HepG2 (cell line): ENCODE data around the gene SYNPO. TPM values are rescaled to one million over a fixed set of nuclear protein-coding genes. Genes with fewer than 3 reads are reported as not detected.

Source experiments
- HMG20A ChIP-seq: IDR thresholded peaks from 2 replicates; pipeline ENCODE4 v1.6.1; 2016; ENCODE audit warnings: borderline replicate concordance
- KMT2B ChIP-seq: IDR thresholded peaks from 2 replicates; pipeline ENCODE4 v1.6.1; 2016; ENCODE audit warnings: missing genetic modification reagents, missing compliant biosample characterization
- MTA1 ChIP-seq: sonication (generic); formaldehyde crosslinking; IDR thresholded peaks from 2 replicates; pipeline ENCODE4 v1.4.0; 2020; ENCODE audit warnings: missing genetic modification reagents, mild to moderate bottlenecking, borderline replicate concordance
- NCOA1 ChIP-seq: sonication (generic); formaldehyde crosslinking; IDR thresholded peaks from 2 replicates; pipeline ENCODE4 v1.9.0; 2021; ENCODE audit warnings: missing genetic modification reagents
- RELA ChIP-seq: sonication (generic); formaldehyde crosslinking; IDR thresholded peaks from 2 replicates; pipeline ENCODE4 v1.4.0; 2020; ENCODE audit warnings: missing genetic modification reagents
- SOX13 ChIP-seq, 3 experiments: fragments of 450-650 bp in 1 of 3; sonication (generic) in 1 of 3; formaldehyde crosslinking in 1 of 3; IDR thresholded peaks in 2 of 3; conservative IDR thresholded peaks in 1 of 3; 2 replicates each; pipeline versions ENCODE4 v1.5.0 to v1.6.1; 2016 to 2020; ENCODE audit warnings: antibody characterized with exemption in 1 of 3, mild to moderate bottlenecking in 1 of 3, missing compliant biosample characterization in 1 of 3, missing genetic modification reagents in 1 of 3, moderate library complexity in 1 of 3
- SOX5 ChIP-seq: IDR thresholded peaks from 2 replicates; pipeline ENCODE4 v1.6.1; 2016; ENCODE audit warnings: borderline replicate concordance
- TCF7 ChIP-seq: sonication (generic); IDR thresholded peaks from 2 replicates; pipeline ENCODE4 v1.6.1; 2016; ENCODE audit warnings: antibody characterized with exemption, low read depth
- TOE1 ChIP-seq: sonication (generic); formaldehyde crosslinking; IDR thresholded peaks from 2 replicates; pipeline ENCODE4 v1.4.0; 2020; ENCODE audit warnings: mild to moderate bottlenecking, missing genetic modification reagents
- TSC22D2 ChIP-seq: sonication (generic); formaldehyde crosslinking; IDR thresholded peaks from 2 replicates; pipeline ENCODE4 v1.5.1; 2020; ENCODE audit warnings: missing genetic modification reagents, mild to moderate bottlenecking, borderline replicate concordance
- polyA plus RNA-seq, 8 experiments: library from polyadenylated mRNA; depleted of rRNA in 3 of 8; stranded (reverse) in 7 of 8; unstranded in 1 of 8; fragments of >200 nt; fragmentation: Illumina TruSeq in 4 of 8; extraction: Trizol in 4 of 8; gene quantifications; 2 replicates each; pipeline versions ENCODE4 v1.2.1 to v1.2.3, GENCODE V29; 2011 to 2016; ENCODE audit warnings: low read depth in 4 of 8, missing spikeins in 1 of 8, mixed read lengths in 1 of 8; ENCODE audit not compliant: insufficient read depth in 1 of 8
- total RNA-seq, 5 experiments: library from RNA; depleted of rRNA; stranded (reverse); fragments of >200 nt; fragmentation: Illumina TruSeq; extraction: Trizol; gene quantifications; 2 replicates each; pipeline ENCODE4 v1.2.3, GENCODE V29; 2016; ENCODE audit warnings: low read depth in 1 of 5
- TF ChIP-seq, protein P1 (sequence below): fragments of 450-650 bp; IDR thresholded peaks from 2 replicates; pipeline ENCODE4 v1.6.1; 2016
- TF ChIP-seq, protein P2 (sequence below): sonication (generic); formaldehyde crosslinking; IDR thresholded peaks from 2 replicates; pipeline ENCODE4 v1.8.0; 2022; ENCODE audit warnings: mild to moderate bottlenecking, missing genetic modification reagents, borderline replicate concordance
- TF ChIP-seq, protein P3 (sequence below): sonication (generic); formaldehyde crosslinking; IDR thresholded peaks from 2 replicates; pipeline ENCODE4 v1.4.0; 2020; ENCODE audit warnings: missing genetic modification reagents
- TF ChIP-seq, protein P4 (sequence below): sonication (generic); formaldehyde crosslinking; conservative IDR thresholded peaks from 2 replicates; pipeline ENCODE4 v1.8.0; 2022; ENCODE audit warnings: missing genetic modification reagents
- TF ChIP-seq, protein P5 (sequence below): sonication (generic); formaldehyde crosslinking; IDR thresholded peaks from 2 replicates; pipeline ENCODE4 v1.9.0; 2021; ENCODE audit warnings: missing genetic modification reagents, mild to moderate bottlenecking, borderline replicate concordance

Gene SYNPO
- total and polyA plus RNA-seq, 2 of the 13 experiments (the other 11 are each of a cell fraction or from before 2014, with no cell fraction given): 0.09 to 0.30 TPM

DNA sequence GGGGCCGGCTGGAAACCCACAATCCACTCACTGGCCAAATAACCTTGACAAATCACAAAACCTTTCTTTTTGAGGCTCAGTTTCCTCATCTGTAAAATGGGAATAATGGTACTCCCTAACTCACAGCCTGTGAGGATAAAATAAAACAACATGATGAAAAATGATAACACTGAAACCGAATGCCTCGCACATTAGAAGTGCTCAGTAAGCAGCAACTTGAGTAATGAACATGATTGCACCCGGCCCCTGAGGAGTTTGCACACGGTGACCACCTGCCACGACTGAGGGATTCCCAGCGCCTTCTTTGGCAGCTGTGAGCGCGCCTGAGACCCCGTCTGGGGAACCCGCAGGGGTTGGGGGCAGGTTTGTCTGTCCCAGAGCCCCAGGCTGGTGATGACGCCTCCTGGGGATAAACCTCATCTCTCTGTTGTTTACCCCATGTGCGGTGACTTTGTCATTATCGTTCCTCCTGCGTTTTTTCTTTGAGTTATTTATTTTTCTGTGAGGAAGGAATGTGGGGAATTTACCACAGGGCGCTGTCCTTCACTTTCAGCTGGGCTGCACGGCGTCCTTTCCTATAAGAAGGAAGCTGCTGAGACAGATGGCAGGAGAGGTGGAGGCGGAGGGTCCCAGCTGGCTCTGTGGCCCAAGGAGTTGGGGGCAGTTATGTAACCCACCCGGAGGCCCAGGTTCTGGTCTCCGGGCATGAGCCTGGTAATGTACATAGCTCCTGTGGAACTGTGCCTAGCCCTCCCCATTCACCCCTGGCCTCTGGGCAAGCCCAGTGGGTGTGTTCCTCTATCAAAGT lies 3.0 kb upstream of the SYNPO start (continued):
- TF ChIP-seq, protein P1, sequence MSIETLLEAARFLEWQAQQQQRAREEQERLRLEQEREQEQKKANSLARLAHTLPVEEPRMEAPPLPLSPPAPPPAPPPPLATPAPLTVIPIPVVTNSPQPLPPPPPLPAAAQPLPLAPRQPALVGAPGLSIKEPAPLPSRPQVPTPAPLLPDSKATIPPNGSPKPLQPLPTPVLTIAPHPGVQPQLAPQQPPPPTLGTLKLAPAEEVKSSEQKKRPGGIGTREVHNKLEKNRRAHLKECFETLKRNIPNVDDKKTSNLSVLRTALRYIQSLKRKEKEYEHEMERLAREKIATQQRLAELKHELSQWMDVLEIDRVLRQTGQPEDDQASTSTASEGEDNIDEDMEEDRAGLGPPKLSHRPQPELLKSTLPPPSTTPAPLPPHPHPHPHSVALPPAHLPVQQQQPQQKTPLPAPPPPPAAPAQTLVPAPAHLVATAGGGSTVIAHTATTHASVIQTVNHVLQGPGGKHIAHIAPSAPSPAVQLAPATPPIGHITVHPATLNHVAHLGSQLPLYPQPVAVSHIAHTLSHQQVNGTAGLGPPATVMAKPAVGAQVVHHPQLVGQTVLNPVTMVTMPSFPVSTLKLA: peak; percentile 51
- TF ChIP-seq MTA1 (CRISPR knock-in tag): no peak
- TF ChIP-seq, protein P2, sequence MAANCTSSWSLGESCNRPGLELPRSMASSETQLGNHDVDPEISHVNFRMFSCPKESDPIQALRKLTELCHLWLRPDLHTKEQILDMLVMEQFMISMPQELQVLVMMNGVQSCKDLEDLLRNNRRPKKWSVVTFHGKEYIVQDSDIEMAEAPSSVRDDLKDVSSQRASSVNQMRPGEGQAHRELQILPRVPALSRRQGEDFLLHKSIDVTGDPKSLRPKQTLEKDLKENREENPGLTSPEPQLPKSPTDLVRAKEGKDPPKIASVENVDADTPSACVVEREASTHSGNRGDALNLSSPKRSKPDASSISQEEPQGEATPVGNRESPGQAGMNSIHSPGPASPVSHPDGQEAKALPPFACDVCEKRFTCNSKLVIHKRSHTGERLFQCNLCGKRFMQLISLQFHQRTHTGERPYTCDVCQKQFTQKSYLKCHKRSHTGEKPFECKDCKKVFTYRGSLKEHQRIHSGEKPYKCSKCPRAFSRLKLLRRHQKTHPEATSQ (CRISPR knock-in tag): no peak
- TF ChIP-seq HMG20A: peak; percentile 39; the same call in 1 of the 2 replicates
- peak; percentile 44 for TF ChIP-seq TCF7
- TF ChIP-seq KMT2B (CRISPR knock-in tag): 0 out of 2 replicates have a peak, but pooled peaks have one; percentile 19
- TF ChIP-seq, protein P3, sequence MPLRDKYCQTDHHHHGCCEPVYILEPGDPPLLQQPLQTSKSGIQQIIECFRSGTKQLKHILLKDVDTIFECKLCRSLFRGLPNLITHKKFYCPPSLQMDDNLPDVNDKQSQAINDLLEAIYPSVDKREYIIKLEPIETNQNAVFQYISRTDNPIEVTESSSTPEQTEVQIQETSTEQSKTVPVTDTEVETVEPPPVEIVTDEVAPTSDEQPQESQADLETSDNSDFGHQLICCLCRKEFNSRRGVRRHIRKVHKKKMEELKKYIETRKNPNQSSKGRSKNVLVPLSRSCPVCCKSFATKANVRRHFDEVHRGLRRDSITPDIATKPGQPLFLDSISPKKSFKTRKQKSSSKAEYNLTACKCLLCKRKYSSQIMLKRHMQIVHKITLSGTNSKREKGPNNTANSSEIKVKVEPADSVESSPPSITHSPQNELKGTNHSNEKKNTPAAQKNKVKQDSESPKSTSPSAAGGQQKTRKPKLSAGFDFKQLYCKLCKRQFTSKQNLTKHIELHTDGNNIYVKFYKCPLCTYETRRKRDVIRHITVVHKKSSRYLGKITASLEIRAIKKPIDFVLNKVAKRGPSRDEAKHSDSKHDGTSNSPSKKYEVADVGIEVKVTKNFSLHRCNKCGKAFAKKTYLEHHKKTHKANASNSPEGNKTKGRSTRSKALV (CRISPR knock-in tag): peak; percentile 32; the same call in 1 of the 2 replicates
- no peak for TF ChIP-seq TSC22D2 (CRISPR knock-in tag)
- TF ChIP-seq NCOA1 (CRISPR knock-in tag): no peak
- no peak for TF ChIP-seq SOX13 (IDR thresholded peaks at IDR 0.05)
- TF ChIP-seq SOX13 (CRISPR knock-in tag; conservative IDR thresholded peaks at IDR 0.05 in 1 of 2, IDR thresholded peaks at IDR 0.05 in 1 of 2): peak in 1 of 2 experiments; percentile 56; a peak in 1 of 4 replicates
- TF ChIP-seq RELA: no peak
- TF ChIP-seq, protein P4, sequence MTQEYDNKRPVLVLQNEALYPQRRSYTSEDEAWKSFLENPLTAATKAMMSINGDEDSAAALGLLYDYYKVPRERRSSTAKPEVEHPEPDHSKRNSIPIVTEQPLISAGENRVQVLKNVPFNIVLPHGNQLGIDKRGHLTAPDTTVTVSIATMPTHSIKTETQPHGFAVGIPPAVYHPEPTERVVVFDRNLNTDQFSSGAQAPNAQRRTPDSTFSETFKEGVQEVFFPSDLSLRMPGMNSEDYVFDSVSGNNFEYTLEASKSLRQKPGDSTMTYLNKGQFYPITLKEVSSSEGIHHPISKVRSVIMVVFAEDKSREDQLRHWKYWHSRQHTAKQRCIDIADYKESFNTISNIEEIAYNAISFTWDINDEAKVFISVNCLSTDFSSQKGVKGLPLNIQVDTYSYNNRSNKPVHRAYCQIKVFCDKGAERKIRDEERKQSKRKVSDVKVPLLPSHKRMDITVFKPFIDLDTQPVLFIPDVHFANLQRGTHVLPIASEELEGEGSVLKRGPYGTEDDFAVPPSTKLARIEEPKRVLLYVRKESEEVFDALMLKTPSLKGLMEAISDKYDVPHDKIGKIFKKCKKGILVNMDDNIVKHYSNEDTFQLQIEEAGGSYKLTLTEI (CRISPR knock-in tag): no peak
- TF ChIP-seq, protein P5, sequence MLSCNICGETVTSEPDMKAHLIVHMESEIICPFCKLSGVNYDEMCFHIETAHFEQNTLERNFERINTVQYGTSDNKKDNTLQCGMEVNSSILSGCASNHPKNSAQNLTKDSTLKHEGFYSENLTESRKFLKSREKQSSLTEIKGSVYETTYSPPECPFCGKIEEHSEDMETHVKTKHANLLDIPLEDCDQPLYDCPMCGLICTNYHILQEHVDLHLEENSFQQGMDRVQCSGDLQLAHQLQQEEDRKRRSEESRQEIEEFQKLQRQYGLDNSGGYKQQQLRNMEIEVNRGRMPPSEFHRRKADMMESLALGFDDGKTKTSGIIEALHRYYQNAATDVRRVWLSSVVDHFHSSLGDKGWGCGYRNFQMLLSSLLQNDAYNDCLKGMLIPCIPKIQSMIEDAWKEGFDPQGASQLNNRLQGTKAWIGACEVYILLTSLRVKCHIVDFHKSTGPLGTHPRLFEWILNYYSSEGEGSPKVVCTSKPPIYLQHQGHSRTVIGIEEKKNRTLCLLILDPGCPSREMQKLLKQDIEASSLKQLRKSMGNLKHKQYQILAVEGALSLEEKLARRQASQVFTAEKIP: no peak
- no peak for TF ChIP-seq TOE1 (CRISPR knock-in tag)
- peak; percentile 62; the same call in 1 of the 2 replicates for TF ChIP-seq SOX5 (CRISPR knock-in tag)
